Measurements from ENCODE around the gene DYNLRB2. TPM values are rescaled to one million over a fixed set of nuclear protein-coding genes. Genes with fewer than 3 reads are reported as not detected.
A peak's percentile ranks its signal among the peaks of the same experiment; 100 is the strongest.

The DYNLRB2 gene
- total RNA-seq, 1 experiment from 2014 or later = not detected

- H3K27ac ChIP-seq = no peak overlapping the region
- H3K36me3 ChIP-seq = no peaks in the 10 kb centered on the region
- no peaks in the 10 kb centered on the region for H3K4me1 ChIP-seq
- 0 out of 2 replicates have a peak, but pooled peaks cover 4% of the 10 kb centered on the region for H3K27me3 ChIP-seq
- DNase-seq = peak; percentile 2 to 11
- H3K4me3 ChIP-seq = no peak overlapping the region
- no peaks in the 10 kb centered on the region for H3K9me3 ChIP-seq (replicated peaks)
Observed at GRCh38 chr16:80527297-80527696, 13.5 kb upstream of the DYNLRB2 start.

GRCh38 chr16:80530479-80530878, 10.3 kb upstream of the DYNLRB2 start:
- DNase-seq = no peak
- Histone ChIP-seq H3K9me3 (replicated peaks) (no peaks in the 10 kb centered on the region), H3K36me3 (no peaks in the 10 kb centered on the region), H3K4me1 (no peaks in the 10 kb centered on the region), H3K4me3 (no peak overlapping the region), H3K27ac (no peak overlapping the region), H3K27me3 (0 out of 2 replicates have a peak, but pooled peaks cover 4% of the 10 kb centered on the region)

DNA sequence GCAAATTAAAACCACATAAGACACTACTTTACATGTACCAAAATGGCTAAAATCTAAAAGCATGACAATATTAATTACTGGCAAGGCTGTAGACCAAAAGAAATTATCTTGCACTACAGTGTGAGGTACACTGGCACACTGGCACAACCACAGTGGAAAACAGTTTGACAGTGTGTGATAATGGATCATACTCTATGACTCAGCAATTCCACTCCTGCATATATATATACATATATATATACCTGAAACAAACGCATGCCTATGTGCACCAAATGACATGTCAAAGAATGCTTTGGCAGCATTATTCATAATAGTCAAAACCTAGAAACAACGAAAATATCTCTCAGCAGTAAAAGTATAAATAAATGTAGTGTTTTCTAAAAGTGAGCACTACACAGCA, 4.6 kb upstream of the DYNLRB2 start:
- H3K27ac ChIP-seq = no peak overlapping the region
- no peaks in the 10 kb centered on the region for H3K27me3 ChIP-seq
- no peaks in the 10 kb centered on the region for H3K9me3 ChIP-seq (replicated peaks)
- H3K4me3 ChIP-seq = no peak overlapping the region
- no peak for DNase-seq
- H3K4me1 ChIP-seq = no peaks in the 10 kb centered on the region
- H3K36me3 ChIP-seq = no peaks in the 10 kb centered on the region

DNA sequence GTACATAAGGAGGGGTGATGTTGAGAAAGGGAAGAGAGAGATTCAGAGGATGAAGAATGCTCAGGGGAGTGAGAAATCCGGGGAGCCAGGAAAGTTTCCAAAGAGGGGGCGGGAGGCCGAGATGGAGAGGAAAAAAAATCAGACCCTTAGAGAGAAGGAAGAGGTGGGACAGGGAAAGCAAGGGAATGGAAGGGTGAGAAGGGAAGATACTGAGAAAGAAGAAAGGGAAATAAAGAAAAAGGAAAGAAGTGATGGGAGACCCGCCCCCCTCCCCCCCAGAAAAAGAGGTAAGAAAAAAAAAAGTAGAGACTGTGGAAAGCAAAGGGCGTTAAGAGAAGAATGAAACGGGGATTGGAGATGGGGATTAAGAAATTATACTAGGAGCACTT, 507 bp downstream of the DYNLRB2 start:
- Histone ChIP-seq H3K27ac (no peak overlapping the region), H3K9me3 (replicated peaks) (no peaks in the 10 kb centered on the region), H3K4me1 (no peaks in the 10 kb centered on the region), H3K27me3 (no peaks in the 10 kb centered on the region), H3K36me3 (no peaks in the 10 kb centered on the region), H3K4me3 (no peak overlapping the region)
- no peak for DNase-seq

DNA sequence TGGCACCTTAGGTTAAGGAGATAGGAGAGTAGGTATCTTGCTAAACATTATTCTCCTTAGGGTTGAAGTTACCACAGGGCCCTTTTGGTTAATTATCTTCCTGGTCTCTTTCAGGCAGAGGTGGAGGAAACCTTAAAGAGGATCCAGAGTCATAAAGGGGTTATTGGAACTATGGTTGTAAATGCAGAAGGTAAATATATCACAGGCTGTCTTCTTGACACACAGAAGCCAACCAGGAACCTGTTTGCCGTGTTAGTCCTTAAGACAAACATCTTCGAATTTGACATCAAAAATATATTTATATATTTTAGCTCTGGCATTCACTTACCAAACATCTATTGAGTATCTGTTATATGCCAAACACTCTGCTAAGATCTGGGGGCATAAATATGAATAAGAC, 2.4 kb downstream of the DYNLRB2 start:
- H3K4me3 ChIP-seq = no peak overlapping the region
- no peak overlapping the region for H3K27ac ChIP-seq

GRCh38 chr16:80544326-80544725, 3.5 kb downstream of the DYNLRB2 start:
- H3K9me3 ChIP-seq (replicated peaks) = no peaks in the 10 kb centered on the region
- H3K36me3 ChIP-seq = no peaks in the 10 kb centered on the region
- H3K4me3 ChIP-seq = no peak overlapping the region
- no peak overlapping the region for H3K27ac ChIP-seq
- DNase-seq = no peak
- no peaks in the 10 kb centered on the region for H3K4me1 ChIP-seq
- H3K27me3 ChIP-seq = no peaks in the 10 kb centered on the region

More for the DNA sequence above, 2.4 kb downstream of the DYNLRB2 start:
- DNase-seq = no peak
- H3K4me1 ChIP-seq = no peaks in the 10 kb centered on the region
- H3K27me3 ChIP-seq = no peaks in the 10 kb centered on the region
- H3K9me3 ChIP-seq (replicated peaks) = no peaks in the 10 kb centered on the region
- H3K36me3 ChIP-seq = no peaks in the 10 kb centered on the region

- Histone ChIP-seq H3K27me3 (no peaks in the 10 kb centered on the region), H3K9me3 (replicated peaks) (no peaks in the 10 kb centered on the region), H3K4me1 (no peaks in the 10 kb centered on the region), H3K27ac (no peak overlapping the region), H3K36me3 (no peaks in the 10 kb centered on the region), H3K4me3 (no peak overlapping the region)
- no peak for DNase-seq
Observed at GRCh38 chr16:80546249-80546648, 5.5 kb downstream of the DYNLRB2 start.

DNA sequence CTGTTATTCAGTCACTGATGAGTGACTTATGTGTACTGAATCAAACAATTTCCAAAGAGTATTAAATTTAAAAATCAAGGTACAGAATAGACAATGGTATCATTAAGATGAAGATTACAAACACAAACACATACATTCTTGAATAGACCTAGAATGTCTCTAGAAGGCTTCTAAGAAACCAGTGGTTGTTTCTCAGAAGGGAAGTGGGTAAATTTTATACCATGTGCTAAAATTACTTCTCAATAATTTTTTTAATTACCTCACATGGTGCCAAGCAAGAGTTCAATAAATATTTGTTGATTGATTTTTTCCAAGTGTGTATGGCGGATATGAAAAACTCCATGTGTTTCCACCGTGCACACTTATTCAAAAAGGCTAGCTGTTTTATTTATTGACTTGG, 6.4 kb downstream of the DYNLRB2 start:
- H3K27ac ChIP-seq = no peak overlapping the region
- no peaks in the 10 kb centered on the region for H3K9me3 ChIP-seq (replicated peaks)
- H3K4me1 ChIP-seq = no peaks in the 10 kb centered on the region
- H3K4me3 ChIP-seq = no peak overlapping the region
- H3K36me3 ChIP-seq = no peaks in the 10 kb centered on the region
- no peaks in the 10 kb centered on the region for H3K27me3 ChIP-seq
- DNase-seq = no peak

- H3K9me3 ChIP-seq (replicated peaks) = no peaks in the 10 kb centered on the region
- no peaks in the 10 kb centered on the region for H3K27me3 ChIP-seq
- H3K4me1 ChIP-seq = no peaks in the 10 kb centered on the region
- H3K4me3 ChIP-seq = no peak overlapping the region
- DNase-seq = no peak
- H3K27ac ChIP-seq = no peak overlapping the region
- no peaks in the 10 kb centered on the region for H3K36me3 ChIP-seq
Observed at GRCh38 chr16:80552277-80552676, 11.5 kb downstream of the DYNLRB2 start.

- H3K4me1 ChIP-seq = no peaks in the 10 kb centered on the region
- H3K27ac ChIP-seq = no peak overlapping the region
- H3K27me3 ChIP-seq = no peaks in the 10 kb centered on the region
- no peak for DNase-seq
- no peaks in the 10 kb centered on the region for H3K9me3 ChIP-seq (replicated peaks)
- no peaks in the 10 kb centered on the region for H3K36me3 ChIP-seq
- H3K4me3 ChIP-seq = no peak overlapping the region
Observed at GRCh38 chr16:80554033-80554432, 13.2 kb downstream of the DYNLRB2 start.

GRCh38 chr16:80556481-80556880, 15.7 kb downstream of the DYNLRB2 start:
- Histone ChIP-seq H3K27me3 (no peaks in the 10 kb centered on the region), H3K36me3 (no peaks in the 10 kb centered on the region), H3K9me3 (replicated peaks) (no peaks in the 10 kb centered on the region), H3K4me3 (no peak overlapping the region), H3K4me1 (no peaks in the 10 kb centered on the region), H3K27ac (no peak overlapping the region)
- no peak for DNase-seq

DNA sequence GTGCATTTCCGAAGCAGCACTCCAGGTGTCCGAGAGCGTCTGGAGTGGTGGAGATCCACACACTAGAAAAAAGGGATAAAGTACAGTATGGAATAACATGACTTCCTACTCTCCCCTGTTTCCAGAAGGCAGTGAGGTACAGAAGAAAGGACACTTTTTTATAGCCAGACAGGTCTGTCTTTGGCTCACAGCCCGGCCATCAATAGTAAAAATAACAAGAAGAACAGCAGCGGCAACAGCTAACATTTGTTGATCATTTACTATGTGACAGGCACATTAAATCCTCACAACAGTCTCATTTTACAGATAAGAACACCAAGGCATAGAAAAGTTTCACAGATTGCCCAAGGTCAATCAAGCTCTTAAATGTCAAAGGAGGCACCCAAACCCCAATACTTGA, 16.2 kb downstream of the DYNLRB2 start:
- no peaks in the 10 kb centered on the region for H3K36me3 ChIP-seq

DNA sequence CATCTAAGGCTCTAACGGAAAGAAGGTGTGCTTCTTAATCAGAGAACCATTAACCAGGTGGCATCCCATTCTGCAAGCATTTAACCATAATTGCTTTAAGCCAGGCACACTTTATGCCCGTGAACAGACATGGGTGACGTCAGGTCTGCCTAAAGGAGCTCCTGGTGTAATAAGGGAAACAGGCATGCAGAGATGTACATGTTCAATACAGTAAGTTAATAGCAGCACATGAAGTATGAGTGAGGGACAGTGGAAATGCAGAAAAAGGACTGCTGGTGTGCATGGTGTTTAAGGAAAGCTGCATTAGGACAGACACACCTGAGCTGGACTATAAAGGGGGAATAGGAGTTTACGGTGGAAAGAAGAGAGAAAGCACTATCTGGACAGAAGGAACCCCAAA, 18.6 kb downstream of the DYNLRB2 start:
- Histone ChIP-seq H3K4me3 (no peak overlapping the region), H3K36me3 (no peaks in the 10 kb centered on the region), H3K27ac (no peak overlapping the region), H3K27me3 (no peaks in the 10 kb centered on the region), H3K9me3 (replicated peaks) (no peaks in the 10 kb centered on the region), H3K4me1 (no peaks in the 10 kb centered on the region)
- DNase-seq = no peak

More for the DNA sequence above, 16.2 kb downstream of the DYNLRB2 start:
- H3K9me3 ChIP-seq (replicated peaks) = no peaks in the 10 kb centered on the region
- no peak for DNase-seq
- no peak overlapping the region for H3K27ac ChIP-seq
- H3K4me1 ChIP-seq = no peaks in the 10 kb centered on the region
- no peak overlapping the region for H3K4me3 ChIP-seq
- H3K27me3 ChIP-seq = no peaks in the 10 kb centered on the region

DNA sequence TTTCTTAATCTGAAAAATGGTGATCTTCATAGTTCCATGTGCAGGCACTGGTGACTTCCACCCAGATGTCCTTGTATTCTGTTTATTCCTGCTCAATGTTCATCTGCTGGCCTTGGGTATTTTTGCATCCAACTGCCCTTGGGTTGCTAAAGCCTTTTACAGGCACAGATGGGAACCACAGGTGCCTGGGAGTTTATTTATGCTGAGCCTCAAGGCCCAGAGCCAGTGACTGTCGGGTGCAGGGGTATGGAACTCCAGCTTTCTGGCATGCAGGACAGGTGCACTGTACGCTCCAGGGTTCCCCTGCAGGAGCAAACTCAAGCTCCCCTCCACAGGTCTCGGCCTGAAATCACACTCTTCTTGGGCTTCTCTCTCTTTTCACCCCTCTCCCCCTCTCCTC, 22.3 kb downstream of the DYNLRB2 start:
- Histone ChIP-seq H3K27me3 (no peaks in the 10 kb centered on the region), H3K4me1 (no peaks in the 10 kb centered on the region), H3K9me3 (replicated peaks) (no peaks in the 10 kb centered on the region), H3K36me3 (no peaks in the 10 kb centered on the region), H3K27ac (no peak overlapping the region), H3K4me3 (no peak overlapping the region)
- DNase-seq = no peak

- no peak overlapping the region for H3K27ac ChIP-seq
- no peaks in the 10 kb centered on the region for H3K4me1 ChIP-seq
- H3K9me3 ChIP-seq (replicated peaks) = no peaks in the 10 kb centered on the region
- H3K4me3 ChIP-seq = no peak overlapping the region
- H3K36me3 ChIP-seq = no peaks in the 10 kb centered on the region
- H3K27me3 ChIP-seq = no peaks in the 10 kb centered on the region
- DNase-seq = no peak
Observed at GRCh38 chr16:80564394-80564793, 23.6 kb downstream of the DYNLRB2 start.

DNA sequence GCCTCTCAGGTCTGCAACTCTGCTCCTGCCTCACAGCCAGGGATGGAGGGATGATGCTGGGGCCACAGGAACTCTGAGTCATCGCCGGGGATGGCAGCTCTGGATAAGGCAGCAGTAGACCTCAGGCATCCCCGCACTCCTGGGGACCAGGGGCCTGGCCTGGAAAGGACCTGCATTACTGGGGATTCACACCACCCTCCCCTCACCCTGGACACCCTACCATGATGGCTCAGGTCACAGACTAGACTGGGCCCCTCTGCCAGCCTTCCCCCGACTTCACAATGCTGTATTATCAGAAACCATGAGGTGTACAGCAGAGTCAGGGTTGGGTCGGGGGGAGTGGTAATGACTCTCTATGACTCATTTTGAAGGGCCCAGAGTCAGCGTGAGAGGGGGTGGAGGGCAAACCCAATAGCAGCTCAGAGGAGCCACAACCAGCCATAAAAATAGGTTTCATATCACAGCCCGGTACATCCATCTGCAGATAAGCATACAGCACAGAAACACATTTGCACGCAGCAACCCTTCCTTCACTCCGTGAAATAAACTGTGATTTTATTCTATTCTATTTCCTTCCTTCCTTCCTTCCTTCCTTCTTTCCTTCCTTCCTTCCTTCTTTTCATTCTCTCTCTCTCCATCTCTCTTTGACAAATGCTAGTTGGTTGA, 28.8 kb downstream of the DYNLRB2 start:
- Histone ChIP-seq H3K4me3 (no peak overlapping the region), H3K27ac (no peak overlapping the region)
- no peak for DNase-seq

More for the DNA sequence above, 28.8 kb downstream of the DYNLRB2 start:
- H3K9me3 ChIP-seq (replicated peaks) = no peaks in the 10 kb centered on the region
- H3K27me3 ChIP-seq = no peaks in the 10 kb centered on the region
- no peaks in the 10 kb centered on the region for H3K4me1 ChIP-seq
- H3K36me3 ChIP-seq = no peaks in the 10 kb centered on the region

Measured in SJCRH30 (cell line).